ENCODE data around the gene ANKMY2.

ANKMY2 gene

GRCh38 chr7:16657656-16658279 is 12.2 kb upstream of the ANKMY2 start:
- DNase-seq, result no peak

DNA sequence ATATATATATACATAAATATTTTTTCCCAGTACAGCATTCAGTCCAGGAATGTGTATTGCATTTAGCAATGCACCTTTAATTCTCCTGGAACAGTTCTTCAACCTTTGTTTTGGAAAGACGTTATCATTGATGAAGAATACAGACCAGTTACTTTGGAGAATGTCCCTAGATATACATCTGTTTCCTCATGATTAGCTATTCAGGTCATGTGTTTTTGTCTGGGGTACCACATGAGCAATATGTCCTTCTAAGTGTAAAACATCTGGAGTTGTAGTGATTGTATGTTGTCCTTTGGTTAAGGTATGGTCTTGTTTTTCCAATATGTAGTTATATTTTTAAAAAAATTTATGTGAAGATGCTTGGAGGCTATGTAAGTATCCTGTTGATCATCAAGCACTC is 10.6 kb upstream of the ANKMY2 start:
- no peak for DNase-seq

DNA sequence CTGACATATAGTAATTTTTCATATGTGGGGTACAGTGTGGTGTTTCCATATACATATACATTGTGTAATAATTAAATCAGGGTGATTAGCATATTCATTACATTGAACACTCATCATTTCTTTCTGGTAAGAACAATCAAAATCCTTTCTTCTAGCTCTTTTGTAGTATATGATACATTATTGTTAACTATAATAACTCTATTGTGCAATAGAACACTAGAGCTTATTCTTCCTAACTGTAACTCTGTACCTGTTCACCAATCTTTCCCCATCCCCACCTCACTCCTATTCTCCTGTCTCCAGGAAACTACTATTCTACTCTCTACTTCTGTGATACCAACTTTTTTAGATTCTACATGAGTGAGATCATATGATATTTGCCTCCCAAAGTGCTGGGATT is 9.8 kb upstream of the ANKMY2 start:
- no peak for DNase-seq

GRCh38 chr7:16652888-16653287 is 7.3 kb upstream of the ANKMY2 start:
- DNase-seq, result no peak

GRCh38 chr7:16652240-16652583 is 6.7 kb upstream of the ANKMY2 start:
- DNase-seq, result no peak

- no peak for DNase-seq
Measured at GRCh38 chr7:16651396-16652239, 6.1 kb upstream of the ANKMY2 start.

- no peak for DNase-seq
Measured at GRCh38 chr7:16650266-16650665, 4.7 kb upstream of the ANKMY2 start.

DNA sequence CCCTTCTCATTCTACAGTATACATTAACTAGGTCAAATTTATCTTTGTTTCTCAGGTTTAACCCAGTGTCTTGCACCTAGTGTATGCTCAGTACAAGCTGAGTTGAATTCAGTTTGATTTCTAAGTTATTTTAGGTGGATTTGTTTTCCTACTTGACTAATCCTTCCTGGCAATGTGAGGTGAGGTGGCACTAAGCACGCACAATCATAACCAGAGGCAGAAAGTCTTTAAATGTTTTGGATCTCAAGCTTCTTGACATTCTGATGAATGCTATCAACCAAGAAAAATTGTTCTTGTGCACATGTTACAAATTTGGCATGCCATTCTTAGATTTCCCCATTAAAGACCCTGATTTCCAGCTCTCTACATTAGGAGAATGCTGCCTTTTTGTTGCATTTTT is 3.6 kb upstream of the ANKMY2 start:
- DNase-seq, result no peak

DNA sequence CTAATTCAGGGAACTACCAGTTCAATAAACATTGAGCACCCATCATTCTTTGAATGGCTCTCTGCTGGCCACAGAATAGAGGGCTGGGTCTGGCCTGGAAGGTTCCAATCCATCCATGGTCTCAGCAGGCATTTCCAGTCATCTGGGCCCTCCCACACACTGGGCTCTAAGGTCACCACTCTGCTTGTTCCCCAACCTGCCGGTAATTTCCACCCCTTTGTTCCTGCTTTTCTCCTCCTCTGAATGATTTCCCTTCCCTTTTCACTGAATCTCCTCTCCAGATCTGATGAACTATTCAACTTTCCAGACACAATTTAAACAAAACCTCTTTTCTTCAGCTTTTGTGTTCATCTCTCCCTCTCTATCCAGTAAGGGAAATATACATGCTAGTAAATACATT is 3.0 kb upstream of the ANKMY2 start:
- no peak for DNase-seq

GRCh38 chr7:16647435-16647960 is 1.9 kb upstream of the ANKMY2 start:
- no peak for DNase-seq

DNA sequence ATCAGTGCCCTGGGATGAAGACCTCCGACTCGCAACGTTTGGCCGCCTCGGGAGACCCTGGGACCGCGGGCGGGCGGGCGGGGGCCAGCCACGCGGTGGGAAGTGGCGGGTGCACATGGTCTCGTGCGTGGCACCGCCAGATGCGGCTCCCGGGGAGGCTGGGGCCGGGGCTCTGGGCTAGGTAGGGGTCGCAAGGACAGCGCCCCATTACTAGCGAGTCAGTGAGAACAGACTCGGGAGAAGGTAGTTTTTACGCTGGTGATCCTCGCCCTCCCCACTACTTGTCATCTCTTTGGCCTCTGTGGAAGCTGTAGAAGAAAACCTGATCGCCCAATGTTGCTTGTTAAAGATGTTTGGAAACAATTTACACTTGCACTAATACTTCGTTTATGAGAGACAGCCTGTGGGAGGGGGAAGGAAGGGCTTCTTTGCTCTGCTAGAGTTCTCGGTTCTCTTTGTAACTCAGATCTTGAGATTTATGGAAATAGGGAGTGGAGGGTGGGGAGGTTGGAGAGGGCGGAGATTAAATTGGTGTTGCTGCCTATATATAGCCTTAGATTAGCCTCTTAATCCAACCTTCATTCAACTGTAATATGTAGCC is 1.0 kb upstream of the ANKMY2 start:
- DNase-seq, result no peak

DNA sequence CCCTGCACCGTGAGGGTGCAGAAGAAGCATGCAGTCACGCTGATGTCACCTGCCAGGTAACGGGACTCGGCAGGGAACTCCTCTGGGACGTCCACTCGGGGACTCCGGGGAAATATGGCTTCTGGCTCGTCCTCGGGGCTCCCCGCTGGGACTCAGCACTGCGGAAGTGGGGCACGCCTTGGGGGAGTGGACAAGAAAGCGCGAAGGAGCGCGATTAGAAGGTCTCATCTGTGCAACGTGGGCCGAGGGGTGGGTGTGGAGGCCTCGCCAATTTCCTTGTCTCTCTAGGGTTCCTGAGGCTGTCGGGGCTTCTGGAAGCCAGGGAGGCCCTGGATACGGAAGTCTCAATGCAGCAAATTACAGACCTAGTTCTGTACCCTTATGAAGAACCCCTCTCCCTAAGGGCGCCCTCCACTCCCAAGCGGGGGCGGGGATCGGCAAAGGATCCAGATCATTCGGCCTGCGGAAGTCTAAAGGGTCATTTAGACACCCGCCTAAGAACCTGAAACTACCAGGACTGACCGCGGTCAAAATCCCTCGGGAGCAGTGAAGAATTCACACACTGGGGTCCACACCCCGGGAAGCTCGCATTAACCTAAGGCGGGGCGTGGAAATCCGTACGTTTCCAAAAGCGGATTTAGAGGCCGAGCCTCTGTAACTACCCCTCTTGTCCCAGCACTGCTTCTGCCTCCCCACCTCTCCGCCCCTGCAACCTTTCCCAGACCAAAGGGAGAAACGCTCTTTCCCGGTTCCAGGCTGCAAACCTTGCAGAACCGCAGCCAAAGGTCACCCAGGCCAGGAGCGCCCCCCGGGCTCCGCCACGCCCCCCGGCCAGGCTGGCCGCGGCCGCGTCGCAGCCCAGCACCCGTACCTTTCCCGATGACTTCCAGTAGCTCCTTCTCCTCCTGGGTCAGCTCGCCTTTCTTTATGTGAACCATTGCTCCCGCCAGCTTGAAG is 640 bp downstream of the ANKMY2 start:
- peak; percentile 26 for DNase-seq

GRCh38 chr7:16644157-16644556 is 1.4 kb downstream of the ANKMY2 start:
- DNase-seq, result no peak

GRCh38 chr7:16638282-16639280 is 7.0 kb downstream of the ANKMY2 start:
- no peak for DNase-seq

- no peak for DNase-seq
Measured at GRCh38 chr7:16637379-16637778, 8.2 kb downstream of the ANKMY2 start.

GRCh38 chr7:16636555-16637101 is 8.9 kb downstream of the ANKMY2 start:
- DNase-seq, result no peak

DNA sequence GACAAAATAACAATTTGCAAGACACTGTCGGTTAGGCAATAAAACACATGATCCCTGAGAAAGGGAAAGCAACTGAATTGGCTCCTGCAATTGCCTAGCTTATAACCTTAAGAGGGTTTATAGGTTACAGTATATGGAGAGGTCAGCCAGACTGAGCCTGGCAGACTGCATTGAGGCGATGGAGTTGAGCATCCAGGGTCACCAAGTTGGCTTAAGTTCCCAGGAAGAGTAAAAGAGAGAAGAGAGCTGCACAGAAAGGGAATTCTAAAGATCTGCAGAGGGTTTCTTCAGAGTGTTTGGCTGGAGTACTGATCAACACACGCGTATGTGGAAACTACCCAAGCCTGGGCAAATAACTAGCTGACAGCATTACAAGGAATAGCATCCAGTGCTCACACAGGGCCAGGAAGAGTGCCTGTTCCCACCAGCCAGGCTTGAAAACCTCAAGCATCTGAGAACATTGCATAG is 11.2 kb downstream of the ANKMY2 start:
- DNase-seq, result peak; percentile 29

DNA sequence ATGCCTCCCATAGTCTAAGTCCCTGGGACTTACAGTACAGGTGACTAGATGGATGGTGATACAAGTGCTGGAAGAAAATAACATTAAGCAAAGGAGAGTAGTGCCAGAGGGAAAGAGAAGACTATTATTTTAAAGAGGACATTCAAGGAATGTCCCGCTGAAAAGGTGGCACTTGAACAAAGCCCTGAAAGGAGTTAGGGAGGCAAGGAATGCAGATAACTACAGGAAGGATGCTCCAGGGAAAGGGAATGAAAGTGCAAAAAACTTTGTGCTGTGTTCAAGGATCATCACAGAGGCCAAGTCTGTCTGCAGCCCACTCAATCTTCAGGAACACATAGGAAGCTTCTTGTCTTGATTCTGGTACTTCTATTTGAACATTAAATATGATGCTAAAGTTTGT is 14.9 kb downstream of the ANKMY2 start:
- DNase-seq, result no peak

GRCh38 chr7:16627236-16627635 is 18.3 kb downstream of the ANKMY2 start:
- no peak for DNase-seq

DNA sequence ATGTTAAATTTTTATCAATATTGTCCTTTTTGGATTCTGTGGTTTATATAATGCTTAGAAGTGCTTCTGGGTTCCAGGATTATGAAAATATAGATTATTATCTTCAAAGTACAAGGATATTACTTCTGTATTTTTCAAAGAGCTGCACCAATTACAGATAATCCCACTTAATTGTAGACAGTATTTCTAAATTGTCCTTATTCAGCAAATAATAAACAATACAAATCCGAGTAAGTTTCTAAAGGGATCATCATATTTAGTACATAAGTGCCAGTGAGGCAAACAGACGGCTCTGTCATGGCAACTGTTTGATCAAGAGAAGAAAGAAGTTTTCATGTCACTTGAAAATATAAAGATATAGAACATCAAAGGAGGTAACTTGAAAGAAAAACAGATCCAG is 19.2 kb downstream of the ANKMY2 start:
- DNase-seq, result no peak

DNA sequence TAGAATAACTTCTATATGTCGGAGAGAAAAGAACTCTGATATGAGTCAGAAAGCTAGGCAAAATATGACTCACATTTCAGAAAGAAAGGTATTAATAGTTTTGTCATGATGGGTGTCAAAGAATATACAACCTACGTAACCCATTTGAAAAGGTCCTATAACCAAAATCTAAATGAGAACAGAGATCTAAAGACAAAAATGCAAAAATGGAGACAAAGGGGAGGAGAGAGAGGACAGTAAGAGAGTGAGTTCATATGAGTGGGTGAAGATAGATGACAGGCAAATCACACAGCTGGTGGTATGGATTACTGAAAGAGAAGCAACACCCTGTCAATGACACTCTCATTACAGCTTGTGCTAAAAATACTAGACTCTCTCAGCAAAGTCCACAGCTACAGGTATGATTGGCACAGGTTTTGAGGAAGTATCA is 25.6 kb downstream of the ANKMY2 start:
- no peak for DNase-seq

All from midbrain (tissue), 1 donor.